Prostate gland (tissue), 2 donors: ENCODE data around the gene OGFOD1. TPM values are rescaled to one million over a fixed set of nuclear protein-coding genes. Genes with fewer than 3 reads are reported as not detected.

Source experiments
- DNase-seq: peaks from one replicate; pipeline ENCODE4 v3.0.0-alpha.2; 2019; ENCODE audit warnings: low spot score
- H3K27ac ChIP-seq, 2 donors: fragments of 200-600 bp; sonication (generic); 2 replicates each; pipeline ENCODE4 v1.5.1; 2017 to 2019
- H3K27me3 ChIP-seq: fragments of 200-600 bp; sonication (generic); replicated peaks from 2 replicates; pipeline ENCODE4 v1.5.1; 2019; ENCODE audit not compliant: insufficient read depth
- H3K36me3 ChIP-seq, 2 donors: fragments of 200-600 bp; sonication (generic); 1 replicate in 1 of 2; 2 replicates in 1 of 2; pipeline versions ENCODE4 v1.5.1 to v1.8.1; 2017 to 2019
- H3K4me1 ChIP-seq: fragments of 200-600 bp; sonication (generic); replicated peaks from 2 replicates; pipeline ENCODE4 v1.5.1; 2019
- H3K4me3 ChIP-seq, 2 donors: fragments of 200-600 bp; sonication (generic); 2 replicates each; pipeline ENCODE4 v1.5.1; 2017 to 2019
- H3K9me3 ChIP-seq: fragments of 200-600 bp; sonication (generic); 2 replicates; pipeline ENCODE4 v1.5.1; 2017
- CTCF ChIP-seq, 4 experiments: fragments of 200-600 bp in 2 of 4; fragments of 450-650 bp in 2 of 4; sonication (generic) in 2 of 4; IDR thresholded peaks; 1 replicate in 3 of 4; 2 replicates in 1 of 4; pipeline ENCODE4 v1.5.1; 2016 to 2019; ENCODE audit warnings: antibody characterized with exemption in 4 of 4, mild to moderate bottlenecking in 2 of 4, moderate library complexity in 2 of 4
- POLR2A ChIP-seq: fragments of 450-650 bp; IDR thresholded peaks from one replicate; pipeline ENCODE4 v1.6.1; 2016; ENCODE audit warnings: antibody characterized with exemption, mild to moderate bottlenecking
- POLR2AphosphoS5 ChIP-seq: sonication (generic); formaldehyde crosslinking; IDR thresholded peaks from one replicate; pipeline ENCODE4 v1.6.1; 2017; ENCODE audit warnings: antibody characterized with exemption
- WGBS: methylation state at CpG from one replicate; pipeline ENCODE4 v1.1.5; 2018; 5-methylcytosine and 5-hydroxymethylcytosine counted together
- intact Hi-C: fragments of 100-400 bp; cut with DNase I; formaldehyde crosslinking; loops from one replicate; pipeline ENCODE4 v1.14.2; 2022
- total RNA-seq, 2 donors: library from RNA; depleted of rRNA; stranded (reverse); fragments of >200 nt; gene quantifications; one replicate each; pipeline ENCODE4 v1.1.0, GENCODE V29; 2016

The OGFOD1 gene
- total RNA-seq, 2 donors from 2014 or later = 18.5 to 57.2 TPM

DNA sequence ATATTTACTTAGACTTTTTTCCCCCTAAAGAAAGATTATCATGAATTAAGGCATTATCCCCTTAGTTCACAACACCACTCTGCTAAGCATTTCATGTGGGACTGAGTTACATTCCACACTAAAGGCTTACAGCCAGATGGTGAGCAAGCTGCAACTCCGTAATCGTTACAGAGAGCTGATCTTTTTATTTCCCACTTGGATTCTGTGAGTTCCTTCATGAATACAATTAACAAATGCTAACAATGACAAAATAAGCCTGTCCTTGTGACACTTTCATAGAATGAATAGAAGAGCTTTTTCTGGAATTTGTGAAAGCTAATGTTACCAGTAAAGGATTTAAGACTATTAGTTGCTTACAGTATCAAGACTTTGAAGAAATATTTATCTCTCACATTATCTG is 8.7 kb downstream of the OGFOD1 start:
- Histone ChIP-seq H3K9me3 (no peaks in the 10 kb centered on the region), H3K27ac (no peak overlapping the region), H3K4me3 (no peak overlapping the region), H3K4me1 (no peaks in the 10 kb centered on the region), H3K27me3 (no peaks in the 10 kb centered on the region), H3K36me3 (no peaks in the 10 kb centered on the region)
- 85% methylated on average over 2 of the region's 2 CpGs for WGBS
- no peak for TF ChIP-seq POLR2A
- no peak for TF ChIP-seq CTCF (IDR thresholded peaks at IDR 0.05)
- no peak for TF ChIP-seq POLR2AphosphoS5
- intact Hi-C loops = no loop called here
- DNase-seq = no peak

DNA sequence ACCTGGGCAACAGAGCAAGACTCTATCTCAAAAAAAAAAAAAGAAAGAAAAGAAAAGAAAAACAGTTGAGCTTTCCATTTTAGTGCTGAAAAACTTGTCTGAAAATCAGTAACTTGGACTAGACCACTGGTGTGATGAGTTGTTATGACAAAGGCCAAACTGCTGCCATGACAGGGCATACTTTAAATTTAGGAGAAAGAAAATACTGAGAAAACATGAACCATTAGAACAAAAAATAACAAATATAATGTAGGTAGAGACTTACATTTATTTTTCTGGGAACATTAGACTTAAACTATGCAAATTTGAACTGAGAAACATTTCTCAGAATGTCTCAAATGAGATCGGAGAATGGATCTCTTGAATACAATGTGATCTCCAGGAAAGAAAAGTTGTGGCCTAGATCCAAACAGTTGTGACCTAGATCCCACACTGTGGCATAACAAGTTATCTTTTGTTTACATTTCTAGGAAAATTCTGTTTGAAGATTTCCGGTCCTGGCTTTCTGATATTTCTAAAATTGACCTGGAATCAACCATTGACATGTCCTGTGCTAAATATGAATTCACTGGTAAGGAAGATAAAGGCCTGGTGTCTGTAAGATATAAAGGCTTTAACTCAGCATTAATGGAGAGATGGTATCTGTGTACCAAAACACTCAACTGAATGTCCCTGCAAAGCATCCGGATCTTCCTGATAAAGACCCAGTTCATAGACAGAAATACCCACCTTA is 10.9 kb downstream of the OGFOD1 start:
- no peak overlapping the region for H3K4me3 ChIP-seq
- 57% methylated on average over 3 of the region's 3 CpGs for WGBS
- no peaks in the 10 kb centered on the region for H3K9me3 ChIP-seq
- no peaks in the 10 kb centered on the region for H3K4me1 ChIP-seq
- H3K36me3 ChIP-seq = peaks cover 0 to 9% of the 10 kb centered on the region in 2 donors
- H3K27ac ChIP-seq = no peak overlapping the region
- no peak for DNase-seq
- H3K27me3 ChIP-seq = no peaks in the 10 kb centered on the region
- intact Hi-C loops = no loop called here
- no peak for TF ChIP-seq CTCF (IDR thresholded peaks at IDR 0.05)
- TF ChIP-seq POLR2A = no peak
- no peak for TF ChIP-seq POLR2AphosphoS5

DNA sequence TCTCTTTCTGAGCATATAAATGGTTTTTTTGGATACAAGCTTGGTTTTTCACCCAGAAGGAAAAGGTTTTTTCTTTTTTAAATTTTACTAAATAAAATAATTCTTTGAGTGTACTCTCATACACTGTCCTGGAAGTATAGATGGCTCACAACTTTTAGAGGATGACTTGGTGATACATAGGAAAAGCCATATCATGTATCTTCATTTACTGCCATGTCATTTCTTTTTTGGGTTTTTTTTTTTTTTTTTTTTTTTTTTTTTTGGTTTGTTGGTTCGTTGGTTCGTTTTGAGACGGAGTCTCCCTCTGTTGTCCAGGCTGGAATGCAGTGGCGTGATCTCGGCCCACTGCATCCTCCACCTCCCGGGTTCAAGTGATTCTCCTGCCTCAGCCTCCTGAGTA is 11.8 kb downstream of the OGFOD1 start:
- 97% methylated on average over 6 of the region's 6 CpGs for WGBS
- Histone ChIP-seq H3K4me1 (no peaks in the 10 kb centered on the region), H3K36me3 (peaks cover 0 to 15% of the 10 kb centered on the region in 2 donors), H3K4me3 (no peak overlapping the region), H3K9me3 (no peaks in the 10 kb centered on the region), H3K27me3 (no peaks in the 10 kb centered on the region), H3K27ac (no peak overlapping the region)
- intact Hi-C loops = no loop called here
- DNase-seq = no peak
- TF ChIP-seq POLR2AphosphoS5 (no peak), CTCF (IDR thresholded peaks at IDR 0.05) (no peak), POLR2A (no peak)

GRCh38 chr16:56466344-56466743 is 15.0 kb downstream of the OGFOD1 start:
- 94% methylated on average over 2 of the region's 2 CpGs for WGBS
- H3K36me3 ChIP-seq = peaks cover 0 to 15% of the 10 kb centered on the region in 2 donors
- no peak for DNase-seq

More at GRCh38 chr16:56466344-56466743, 15.0 kb downstream of the OGFOD1 start:
- no peaks in the 10 kb centered on the region for H3K27me3 ChIP-seq
- TF ChIP-seq POLR2A (no peak), CTCF (IDR thresholded peaks at IDR 0.05) (no peak), POLR2AphosphoS5 (no peak)
- no peak overlapping the region for H3K4me3 ChIP-seq
- intact Hi-C loops = no loop called here
- no peak overlapping the region for H3K27ac ChIP-seq
- no peaks in the 10 kb centered on the region for H3K9me3 ChIP-seq
- H3K4me1 ChIP-seq = no peaks in the 10 kb centered on the region
